ENCODE measurements around the gene LRCH4. TPM values are rescaled to one million over a fixed set of nuclear protein-coding genes. Genes with fewer than 3 reads are reported as not detected.
"Not testable (repeated sequence)": the region's sequence is repeated elsewhere in the genome, so short reads cannot be mapped to it uniquely, and the experiment has no call there.

The LRCH4 gene
- total and polyA plus RNA-seq, 2 donors (not counting 3 experiments of a cell fraction or from before 2014, with no cell fraction given), result 32.1 to 56.1 TPM

DNA sequence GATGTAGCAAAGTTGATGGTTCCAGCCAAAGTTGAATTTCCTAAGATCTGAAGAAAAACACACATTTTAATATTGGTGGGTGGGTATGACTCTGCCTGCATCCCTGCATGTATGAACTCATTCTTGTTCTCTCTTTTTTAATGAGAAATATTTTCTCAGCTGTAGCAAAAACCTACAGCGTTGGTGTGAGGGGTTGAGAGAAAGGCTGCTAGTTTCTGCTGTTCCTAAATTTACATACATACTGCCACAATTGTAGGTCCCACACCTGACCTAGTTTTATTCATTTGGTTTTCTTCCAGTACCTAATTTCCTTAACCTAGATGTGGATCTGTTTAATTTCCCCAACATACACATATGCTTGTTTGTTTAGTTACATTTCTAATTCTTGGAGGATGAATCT, 42.3 kb downstream of the LRCH4 start:
- Histone ChIP-seq H3K27me3 (ENCODE audit: control insufficient read depth in 2 of 2, insufficient read depth in 2 of 2, low read length in 2 of 2) (no peaks in the 10 kb centered on the region), H3K4me1 (ENCODE audit: control insufficient read depth, extremely low read depth, insufficient read depth, low read length) (peaks cover 55% of the 10 kb centered on the region), H3K9me3 (replicated peaks; ENCODE audit: control insufficient read depth, insufficient read depth, low read length) (no peaks in the 10 kb centered on the region), H4K20me1 (replicated peaks; ENCODE audit: control insufficient read depth, extremely low read depth, insufficient read depth, low read length) (no peaks in the 10 kb centered on the region), H3K36me3 (ENCODE audit: control insufficient read depth in 2 of 2, extremely low read depth in 1 of 2, insufficient read depth in 2 of 2, low read length in 2 of 2) (no peaks in the 10 kb centered on the region), H3K4me3 (replicated peaks in 1 of 3; ENCODE audit: insufficient read depth in 1 of 3, low read depth in 1 of 3, low read length in 3 of 3) (no peak overlapping the region), H3K79me2 (ENCODE audit: control insufficient read depth, insufficient read depth, low read length) (peaks cover 30% of the 10 kb centered on the region), H3K27ac (ENCODE audit: insufficient read depth, low read depth, low read length) (no peak overlapping the region), H2AFZ (ENCODE audit: low read depth, low read length) (no peak overlapping the region), H3K9me1 (replicated peaks; ENCODE audit: control insufficient read depth, extremely low read depth, insufficient read depth, low read length) (no peaks in the 10 kb centered on the region), H3K9ac (replicated peaks; ENCODE audit: extremely low read depth, insufficient read depth, low read length) (no peak overlapping the region), H3K4me2 (ENCODE audit: insufficient read depth, low read length) (no peak overlapping the region)
- ChIA-PET POLR2A (no interaction called here), CTCF (interaction anchor here (2.8 kb wide), 1 partner anchor 16 kb away, joined by 17 read pairs; no protein-coding TSS in a partner anchor)
- TF ChIP-seq CTCF (IDR thresholded peaks at IDR 0.05; ENCODE audit: extremely low read depth in 1 of 2, insufficient read depth in 1 of 2, low read depth in 1 of 2, low read length in 2 of 2) (no peak), FOS (IDR thresholded peaks at IDR 0.05; ENCODE audit: borderline replicate concordance, insufficient read depth, low read length) (no peak), MAX (IDR thresholded peaks at IDR 0.05; ENCODE audit: insufficient read depth, insufficient read length) (no peak), JUN (IDR thresholded peaks at IDR 0.05; ENCODE audit: borderline replicate concordance, insufficient read depth, insufficient read length, low read depth) (no peak), MYC (IDR thresholded peaks at IDR 0.05; ENCODE audit: low read depth, low read length) (no peak), GATA2 (IDR thresholded peaks at IDR 0.05; ENCODE audit: insufficient read depth, insufficient read length, low read depth, low read length) (no peak), POLR2AphosphoS5 (IDR thresholded peaks at IDR 0.05; ENCODE audit: insufficient read depth, low read depth, low read length) (no peak), POLR2A (IDR thresholded peaks at IDR 0.05; ENCODE audit: low read depth, low read length) (no peak), EZH2 (IDR thresholded peaks at IDR 0.05; ENCODE audit: borderline replicate concordance, low read depth, low read length, severe bottlenecking) (no peak)
- FAIRE-seq (no peak), DNase-seq (ENCODE audit: low read depth, low spot score) (no peak)
- intact Hi-C loops (cut with micrococcal nuclease) (no loop called here), dilution Hi-C loops (cut with MboI; ENCODE audit: extremely low pct_ligation_motif_present, low sequenced_read_pairs) (no loop called here)
- no TSS peak for BruUV-seq (replicated peaks)

DNA sequence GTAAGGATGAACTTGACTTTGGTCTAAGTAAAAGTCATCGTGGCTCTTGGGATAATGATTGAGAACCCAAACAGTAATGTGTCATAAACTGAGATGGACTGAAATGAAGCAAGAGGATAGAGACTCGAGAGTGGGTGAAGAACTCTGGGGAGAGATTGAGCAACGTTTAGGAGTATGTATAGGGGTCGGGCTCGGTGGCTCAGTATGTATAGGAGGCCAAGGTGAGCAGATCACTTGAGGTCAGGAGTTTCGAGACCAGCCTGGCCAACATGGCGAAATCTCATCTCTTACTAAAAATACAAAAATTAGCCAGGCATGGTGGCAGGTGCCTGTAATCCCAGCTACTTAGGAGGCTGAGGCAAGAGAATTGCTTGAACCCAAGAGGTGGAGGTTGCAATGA, 44.6 kb downstream of the LRCH4 start:
- H3K27me3 ChIP-seq (ENCODE audit: control insufficient read depth in 2 of 2, insufficient read depth in 2 of 2, low read length in 2 of 2); dilution Hi-C loops (cut with MboI; ENCODE audit: extremely low pct_ligation_motif_present, low sequenced_read_pairs); H3K4me2 ChIP-seq (ENCODE audit: insufficient read depth, low read length); H3K9me1 ChIP-seq (replicated peaks; ENCODE audit: control insufficient read depth, extremely low read depth, insufficient read depth, low read length); intact Hi-C loops (cut with micrococcal nuclease); H2AFZ ChIP-seq (ENCODE audit: low read depth, low read length); BruUV-seq (replicated peaks); H3K36me3 ChIP-seq (ENCODE audit: control insufficient read depth in 2 of 2, extremely low read depth in 1 of 2, insufficient read depth in 2 of 2, low read length in 2 of 2); H3K9ac ChIP-seq (replicated peaks; ENCODE audit: extremely low read depth, insufficient read depth, low read length); FAIRE-seq; H3K9me3 ChIP-seq (replicated peaks; ENCODE audit: control insufficient read depth, insufficient read depth, low read length); H3K4me3 ChIP-seq (replicated peaks in 1 of 3; ENCODE audit: insufficient read depth in 1 of 3, low read depth in 1 of 3, low read length in 3 of 3); DNase-seq (ENCODE audit: low read depth, low spot score); POLR2A ChIA-PET; H4K20me1 ChIP-seq (replicated peaks; ENCODE audit: control insufficient read depth, extremely low read depth, insufficient read depth, low read length); H3K27ac ChIP-seq (ENCODE audit: insufficient read depth, low read depth, low read length): not testable (repeated sequence)
- CTCF ChIA-PET, result interaction anchor here (1.1 to 2.8 kb wide), 3 partner anchors 9 to 25 kb away, joined by 3 to 17 read pairs (median 3); no protein-coding TSS in a partner anchor
- peaks cover 37% of the 10 kb centered on the region for H3K4me1 ChIP-seq (ENCODE audit: control insufficient read depth, extremely low read depth, insufficient read depth, low read length)
- H3K79me2 ChIP-seq (ENCODE audit: control insufficient read depth, insufficient read depth, low read length), result peaks cover 30% of the 10 kb centered on the region
